GM21390 (cell line): Measurements from ENCODE around the gene CIITA.

ENCODE experiments used
- ATAC-seq: cut with Tn5 transposase; IDR thresholded peaks from one replicate; pipeline ENCODE4 v1.9.1; 2021; ENCODE audit not compliant: unreplicated experiment

The CIITA gene

GRCh38 chr16:10849736-10850477, 27.1 kb upstream of the CIITA start:
- ATAC-seq, result no peak

GRCh38 chr16:10850478-10850850, 26.5 kb upstream of the CIITA start:
- ATAC-seq, result no peak

GRCh38 chr16:10851512-10851911, 25.5 kb upstream of the CIITA start:
- ATAC-seq, result no peak

GRCh38 chr16:10852286-10852685, 24.7 kb upstream of the CIITA start:
- no peak for ATAC-seq

GRCh38 chr16:10852948-10853347, 24.1 kb upstream of the CIITA start:
- no peak for ATAC-seq

GRCh38 chr16:10856042-10856441, 21.0 kb upstream of the CIITA start:
- ATAC-seq, result no peak

GRCh38 chr16:10858203-10858602, 18.8 kb upstream of the CIITA start:
- ATAC-seq, result no peak

- no peak for ATAC-seq
Measured at GRCh38 chr16:10859020-10859419, 18.0 kb upstream of the CIITA start.

GRCh38 chr16:10859658-10860057, 17.3 kb upstream of the CIITA start:
- ATAC-seq, result no peak

GRCh38 chr16:10862438-10862837, 14.6 kb upstream of the CIITA start:
- ATAC-seq, result no peak

GRCh38 chr16:10865991-10866966, 10.7 kb upstream of the CIITA start:
- no peak for ATAC-seq

- ATAC-seq, result no peak
Measured at GRCh38 chr16:10867199-10867598, 9.8 kb upstream of the CIITA start.

GRCh38 chr16:10868104-10868595, 8.9 kb upstream of the CIITA start:
- no peak for ATAC-seq

GRCh38 chr16:10868596-10869469, 8.2 kb upstream of the CIITA start:
- ATAC-seq, result peak; percentile 42

GRCh38 chr16:10870137-10870776, 6.7 kb upstream of the CIITA start:
- ATAC-seq, result no peak

- no peak for ATAC-seq
Measured at GRCh38 chr16:10870808-10871156, 6.2 kb upstream of the CIITA start.

GRCh38 chr16:10871157-10871991, 5.6 kb upstream of the CIITA start:
- peak; percentile 59 for ATAC-seq

- ATAC-seq, result no peak
Measured at GRCh38 chr16:10876315-10876714, 687 bp upstream of the CIITA start.

- no peak for ATAC-seq
Measured at GRCh38 chr16:10877472-10877946, 507 bp downstream of the CIITA start.

GRCh38 chr16:10878328-10878643, 1.3 kb downstream of the CIITA start:
- no peak for ATAC-seq
